ENCODE data around the gene DISC1.
A peak's percentile ranks its signal among the peaks of the same experiment; 100 is the strongest.

DISC1 gene

DNA sequence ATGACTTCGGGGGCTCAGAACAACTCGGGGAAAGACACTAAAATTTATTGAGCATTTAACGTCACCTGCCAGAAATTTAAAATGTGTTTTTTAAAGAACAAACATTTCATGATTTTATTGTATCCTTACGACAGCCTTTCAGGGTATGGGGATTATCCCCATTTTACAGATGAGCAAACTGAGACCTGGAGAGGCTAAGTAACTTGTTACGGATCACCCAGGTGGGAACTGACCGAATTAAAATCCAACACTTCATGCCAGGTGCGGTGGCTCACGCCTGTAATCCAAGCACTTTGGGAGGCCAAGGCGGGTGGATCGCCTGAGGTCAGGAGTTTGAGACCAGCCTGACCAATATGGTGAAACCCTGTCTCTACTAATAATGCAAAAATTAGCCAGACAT lies 50.9 kb downstream of the DISC1 start:
- ATAC-seq: no peak
- TF ChIP-seq, protein P1, sequence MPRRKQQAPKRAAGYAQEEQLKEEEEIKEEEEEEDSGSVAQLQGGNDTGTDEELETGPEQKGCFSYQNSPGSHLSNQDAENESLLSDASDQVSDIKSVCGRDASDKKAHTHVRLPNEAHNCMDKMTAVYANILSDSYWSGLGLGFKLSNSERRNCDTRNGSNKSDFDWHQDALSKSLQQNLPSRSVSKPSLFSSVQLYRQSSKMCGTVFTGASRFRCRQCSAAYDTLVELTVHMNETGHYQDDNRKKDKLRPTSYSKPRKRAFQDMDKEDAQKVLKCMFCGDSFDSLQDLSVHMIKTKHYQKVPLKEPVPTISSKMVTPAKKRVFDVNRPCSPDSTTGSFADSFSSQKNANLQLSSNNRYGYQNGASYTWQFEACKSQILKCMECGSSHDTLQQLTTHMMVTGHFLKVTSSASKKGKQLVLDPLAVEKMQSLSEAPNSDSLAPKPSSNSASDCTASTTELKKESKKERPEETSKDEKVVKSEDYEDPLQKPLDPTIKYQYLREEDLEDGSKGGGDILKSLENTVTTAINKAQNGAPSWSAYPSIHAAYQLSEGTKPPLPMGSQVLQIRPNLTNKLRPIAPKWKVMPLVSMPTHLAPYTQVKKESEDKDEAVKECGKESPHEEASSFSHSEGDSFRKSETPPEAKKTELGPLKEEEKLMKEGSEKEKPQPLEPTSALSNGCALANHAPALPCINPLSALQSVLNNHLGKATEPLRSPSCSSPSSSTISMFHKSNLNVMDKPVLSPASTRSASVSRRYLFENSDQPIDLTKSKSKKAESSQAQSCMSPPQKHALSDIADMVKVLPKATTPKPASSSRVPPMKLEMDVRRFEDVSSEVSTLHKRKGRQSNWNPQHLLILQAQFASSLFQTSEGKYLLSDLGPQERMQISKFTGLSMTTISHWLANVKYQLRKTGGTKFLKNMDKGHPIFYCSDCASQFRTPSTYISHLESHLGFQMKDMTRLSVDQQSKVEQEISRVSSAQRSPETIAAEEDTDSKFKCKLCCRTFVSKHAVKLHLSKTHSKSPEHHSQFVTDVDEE (CRISPR knock-in tag; IDR thresholded peaks at IDR 0.05): no peak
- TF ChIP-seq PPARA (CRISPR knock-in tag; IDR thresholded peaks at IDR 0.05; ENCODE audit: borderline replicate concordance) (no peak), ZNF8 (CRISPR knock-in tag; IDR thresholded peaks at IDR 0.05) (no peak), BACH2 (CRISPR knock-in tag; IDR thresholded peaks at IDR 0.05; ENCODE audit: borderline replicate concordance) (no peak), OSR1 (CRISPR knock-in tag; IDR thresholded peaks at IDR 0.05) (no peak), SNAI2 (CRISPR knock-in tag; IDR thresholded peaks at IDR 0.05) (no peak), CSDC2 (CRISPR knock-in tag; IDR thresholded peaks at IDR 0.05) (no peak), ISL1 (CRISPR knock-in tag; IDR thresholded peaks at IDR 0.05) (no peak), GLIS3 (CRISPR knock-in tag; IDR thresholded peaks at IDR 0.05) (no peak), TOX (CRISPR knock-in tag; IDR thresholded peaks at IDR 0.05; ENCODE audit: borderline replicate concordance) (no peak), ARNTL (CRISPR knock-in tag; IDR thresholded peaks at IDR 0.05; ENCODE audit: borderline replicate concordance, low read depth) (no peak), ZFP3 (CRISPR knock-in tag; IDR thresholded peaks at IDR 0.05) (no peak), ZNF70 (CRISPR knock-in tag; IDR thresholded peaks at IDR 0.05) (no peak), ZNF565 (CRISPR knock-in tag; conservative IDR thresholded peaks at IDR 0.05; ENCODE audit: low read depth) (no peak)
- TF ChIP-seq, protein P2, sequence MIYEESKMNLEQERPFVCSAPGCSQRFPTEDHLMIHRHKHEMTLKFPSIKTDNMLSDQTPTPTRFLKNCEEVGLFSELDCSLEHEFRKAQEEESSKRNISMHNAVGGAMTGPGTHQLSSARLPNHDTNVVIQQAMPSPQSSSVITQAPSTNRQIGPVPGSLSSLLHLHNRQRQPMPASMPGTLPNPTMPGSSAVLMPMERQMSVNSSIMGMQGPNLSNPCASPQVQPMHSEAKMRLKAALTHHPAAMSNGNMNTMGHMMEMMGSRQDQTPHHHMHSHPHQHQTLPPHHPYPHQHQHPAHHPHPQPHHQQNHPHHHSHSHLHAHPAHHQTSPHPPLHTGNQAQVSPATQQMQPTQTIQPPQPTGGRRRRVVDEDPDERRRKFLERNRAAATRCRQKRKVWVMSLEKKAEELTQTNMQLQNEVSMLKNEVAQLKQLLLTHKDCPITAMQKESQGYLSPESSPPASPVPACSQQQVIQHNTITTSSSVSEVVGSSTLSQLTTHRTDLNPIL (CRISPR knock-in tag; IDR thresholded peaks at IDR 0.05; ENCODE audit: low read depth): no peak
- TF ChIP-seq, protein P3, sequence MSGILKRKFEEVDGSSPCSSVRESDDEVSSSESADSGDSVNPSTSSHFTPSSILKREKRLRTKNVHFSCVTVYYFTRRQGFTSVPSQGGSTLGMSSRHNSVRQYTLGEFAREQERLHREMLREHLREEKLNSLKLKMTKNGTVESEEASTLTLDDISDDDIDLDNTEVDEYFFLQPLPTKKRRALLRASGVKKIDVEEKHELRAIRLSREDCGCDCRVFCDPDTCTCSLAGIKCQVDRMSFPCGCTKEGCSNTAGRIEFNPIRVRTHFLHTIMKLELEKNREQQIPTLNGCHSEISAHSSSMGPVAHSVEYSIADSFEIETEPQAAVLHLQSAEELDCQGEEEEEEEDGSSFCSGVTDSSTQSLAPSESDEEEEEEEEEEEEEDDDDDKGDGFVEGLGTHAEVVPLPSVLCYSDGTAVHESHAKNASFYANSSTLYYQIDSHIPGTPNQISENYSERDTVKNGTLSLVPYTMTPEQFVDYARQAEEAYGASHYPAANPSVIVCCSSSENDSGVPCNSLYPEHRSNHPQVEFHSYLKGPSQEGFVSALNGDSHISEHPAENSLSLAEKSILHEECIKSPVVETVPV (CRISPR knock-in tag; IDR thresholded peaks at IDR 0.05): no peak
- TF ChIP-seq, protein P4, sequence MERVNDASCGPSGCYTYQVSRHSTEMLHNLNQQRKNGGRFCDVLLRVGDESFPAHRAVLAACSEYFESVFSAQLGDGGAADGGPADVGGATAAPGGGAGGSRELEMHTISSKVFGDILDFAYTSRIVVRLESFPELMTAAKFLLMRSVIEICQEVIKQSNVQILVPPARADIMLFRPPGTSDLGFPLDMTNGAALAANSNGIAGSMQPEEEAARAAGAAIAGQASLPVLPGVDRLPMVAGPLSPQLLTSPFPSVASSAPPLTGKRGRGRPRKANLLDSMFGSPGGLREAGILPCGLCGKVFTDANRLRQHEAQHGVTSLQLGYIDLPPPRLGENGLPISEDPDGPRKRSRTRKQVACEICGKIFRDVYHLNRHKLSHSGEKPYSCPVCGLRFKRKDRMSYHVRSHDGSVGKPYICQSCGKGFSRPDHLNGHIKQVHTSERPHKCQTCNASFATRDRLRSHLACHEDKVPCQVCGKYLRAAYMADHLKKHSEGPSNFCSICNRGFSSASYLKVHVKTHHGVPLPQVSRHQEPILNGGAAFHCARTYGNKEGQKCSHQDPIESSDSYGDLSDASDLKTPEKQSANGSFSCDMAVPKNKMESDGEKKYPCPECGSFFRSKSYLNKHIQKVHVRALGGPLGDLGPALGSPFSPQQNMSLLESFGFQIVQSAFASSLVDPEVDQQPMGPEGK (CRISPR knock-in tag; IDR thresholded peaks at IDR 0.05; ENCODE audit: borderline replicate concordance): no peak

DNA sequence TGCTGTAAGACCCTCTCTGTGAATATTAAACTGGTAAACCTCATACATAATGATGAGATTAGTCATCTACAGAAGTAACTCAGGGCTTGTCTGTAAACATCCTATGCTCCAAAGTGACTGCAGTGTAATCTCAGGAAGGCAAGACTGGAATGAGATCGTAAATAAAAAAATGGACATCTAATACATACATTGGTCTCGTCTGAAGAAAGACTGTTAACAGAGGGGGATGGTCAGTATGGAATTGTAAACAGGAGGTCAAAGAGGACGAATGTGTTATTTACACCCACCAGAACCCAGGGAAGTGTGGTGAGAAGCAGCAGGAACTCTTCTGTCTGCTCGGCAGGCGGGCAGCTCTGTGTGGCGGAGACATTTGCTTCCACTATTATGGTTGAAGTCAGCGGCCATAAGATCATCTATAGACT lies 51.4 kb downstream of the DISC1 start:
- peak; percentile 63 for ATAC-seq
- TF ChIP-seq ZFP30 (CRISPR knock-in tag; IDR thresholded peaks at IDR 0.05) (no peak), PPARA (CRISPR knock-in tag; IDR thresholded peaks at IDR 0.05; ENCODE audit: borderline replicate concordance) (no peak), ZNF8 (CRISPR knock-in tag; IDR thresholded peaks at IDR 0.05) (no peak), BACH2 (CRISPR knock-in tag; IDR thresholded peaks at IDR 0.05; ENCODE audit: borderline replicate concordance) (no peak), ZNF565 (CRISPR knock-in tag; conservative IDR thresholded peaks at IDR 0.05; ENCODE audit: low read depth) (no peak), ESRRG (CRISPR knock-in tag; IDR thresholded peaks at IDR 0.05) (no peak), ISL1 (CRISPR knock-in tag; IDR thresholded peaks at IDR 0.05) (no peak), RARB (CRISPR knock-in tag; IDR thresholded peaks at IDR 0.05) (no peak)

DNA sequence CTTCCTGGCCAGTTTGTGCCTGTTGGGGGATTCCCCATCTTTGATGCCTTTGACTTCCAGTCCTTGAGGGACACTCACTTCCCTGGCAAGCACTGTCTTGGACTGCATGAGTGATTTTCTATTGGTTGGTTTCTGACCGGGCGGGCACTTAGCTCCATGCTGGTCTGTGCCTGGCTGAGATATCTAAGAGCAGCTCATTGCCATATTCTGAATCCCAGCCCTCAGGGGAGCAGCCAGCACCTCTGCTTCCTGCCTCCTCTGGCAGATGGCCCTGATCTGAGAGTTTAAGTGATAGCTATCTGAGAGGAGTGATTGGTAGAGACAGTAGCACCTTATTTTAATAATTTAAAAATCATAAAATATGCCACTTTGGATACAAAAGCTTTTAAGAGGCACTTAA lies 52.5 kb downstream of the DISC1 start:
- peak; percentile 65 for ATAC-seq
- no peak for TF ChIP-seq BACH2 (CRISPR knock-in tag; IDR thresholded peaks at IDR 0.05; ENCODE audit: borderline replicate concordance)
- TF ChIP-seq TCF4 (CRISPR knock-in tag; IDR thresholded peaks at IDR 0.05; ENCODE audit: borderline replicate concordance): peak; percentile 63; the same call in 1 of the 2 replicates

DNA sequence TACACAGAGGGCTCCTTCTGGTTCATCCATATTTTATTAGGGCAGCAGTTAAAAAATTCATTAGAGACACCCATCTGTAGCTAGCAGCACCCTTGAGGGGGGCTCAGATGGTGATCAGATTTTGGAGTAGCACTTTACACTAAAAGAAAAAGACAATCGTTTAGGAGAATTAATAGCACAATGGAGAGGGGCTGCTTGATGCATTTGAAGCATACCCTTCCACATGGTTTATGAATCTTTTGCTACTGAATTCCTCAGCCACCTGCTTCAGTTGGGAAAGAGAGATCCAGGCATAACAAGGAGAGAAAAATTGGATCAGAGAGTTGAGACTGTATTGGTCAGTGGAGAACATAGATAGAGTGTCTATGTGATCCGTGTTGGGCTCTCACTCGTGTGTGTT lies 54.4 kb downstream of the DISC1 start:
- no peak for ATAC-seq
- TF ChIP-seq PPARA (CRISPR knock-in tag; IDR thresholded peaks at IDR 0.05; ENCODE audit: borderline replicate concordance) (no peak), ISL1 (CRISPR knock-in tag; IDR thresholded peaks at IDR 0.05) (no peak)
